ENCODE results near the gene TMEM231. TPM values are rescaled to one million over a fixed set of nuclear protein-coding genes. Genes with fewer than 3 reads are reported as not detected.
A peak's percentile ranks its signal among the peaks of the same experiment; 100 is the strongest.
"Not testable (repeated sequence)": the region's sequence is repeated elsewhere in the genome, so short reads cannot be mapped to it uniquely, and the experiment has no call there.

The TMEM231 gene
- 1 to 10 TPM; 2.1 to 2.3 TPM for total RNA-seq

DNA sequence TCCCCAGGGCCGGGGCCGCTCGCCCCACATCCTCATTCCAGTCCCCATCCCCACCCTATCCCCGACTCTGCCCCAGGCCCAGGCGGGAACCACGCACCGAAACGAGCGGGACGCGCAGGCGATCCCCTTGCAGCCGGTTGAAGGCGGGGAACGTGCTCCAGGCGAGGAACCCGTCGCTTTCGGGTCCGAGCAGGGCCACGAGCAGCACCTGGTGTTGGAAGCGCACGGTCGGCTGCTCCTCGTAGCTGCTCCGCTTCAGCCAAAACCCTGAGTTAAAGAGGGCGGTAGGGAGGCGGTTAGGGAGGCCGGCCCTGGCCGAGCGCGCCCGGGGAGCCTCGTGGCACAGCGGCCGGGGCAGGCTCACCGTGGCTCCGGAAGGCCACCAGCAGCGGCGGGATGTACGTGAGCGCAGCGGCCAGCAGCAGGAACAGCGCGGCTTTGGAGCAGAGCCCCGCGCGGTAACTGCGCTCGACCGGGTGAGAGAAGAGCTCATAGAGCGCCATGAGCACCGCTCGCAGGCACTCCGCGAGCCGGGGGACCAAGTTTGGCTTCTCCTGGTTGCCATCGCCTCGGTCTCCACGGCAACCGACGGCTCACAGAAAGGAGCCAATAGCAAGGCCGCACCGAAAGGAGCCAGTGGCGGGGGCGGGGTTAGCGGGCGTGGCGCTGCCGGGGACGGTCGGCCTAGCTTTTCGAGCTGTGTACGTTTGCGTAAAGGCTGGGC is at the start of gene TMEM231:
TSS of gene TMEM231 (minus strand) at position 546 of the 724 bp plus-strand sequence. CDS start at position 503, 43 bp downstream.
- H3K27ac Mint-ChIP-seq, result peak within 1 kb of the TSS; percentile 73
- no peaks in the 10 kb centered on the region for H3K9me3 Mint-ChIP-seq (ENCODE audit: insufficient read depth)
- no peaks in the 10 kb centered on the region for H3K36me3 Mint-ChIP-seq (ENCODE audit: low read depth)
- ATAC-seq (peak; percentile 96), DNase-seq (peak; percentile 98)
- peaks cover 9% of the 10 kb centered on the region for H3K4me1 Mint-ChIP-seq (ENCODE audit: low read depth)
- POLR2A ChIA-PET, result interaction anchor here (1.3 to 3.1 kb wide), 3 partner anchors 10 to 92 kb away, joined by 5 to 18 read pairs (median 8); partner anchors contain the start of genes ADAT1, GABARAPL2, KARS1 and TERF2IP
- peaks cover 19% of the 10 kb centered on the region for H3K27me3 Mint-ChIP-seq (ENCODE audit: low read depth)
- CTCF ChIA-PET, result interaction anchor here (0.7 to 1.4 kb wide), 9 partner anchors 9 to 208 kb away, joined by 3 to 7 read pairs (median 4); partner anchors contain the start of genes ADAT1, GABARAPL2, KARS1 and TERF2IP
- peak within 1 kb of the TSS; percentile 84 for H3K4me3 Mint-ChIP-seq

- DNase-seq (no peak), ATAC-seq (no peak)
- POLR2A ChIA-PET, result no interaction called here
- no peak overlapping the region for H3K4me3 Mint-ChIP-seq
- peaks cover 55% of the 10 kb centered on the region for H3K36me3 Mint-ChIP-seq (ENCODE audit: low read depth)
- H3K9me3 Mint-ChIP-seq (ENCODE audit: insufficient read depth), result peaks cover 5% of the 10 kb centered on the region
- H3K27ac Mint-ChIP-seq, result no peak overlapping the region
- H3K27me3 Mint-ChIP-seq (ENCODE audit: low read depth), result no peaks in the 10 kb centered on the region
- no peaks in the 10 kb centered on the region for H3K4me1 Mint-ChIP-seq (ENCODE audit: low read depth)
- CTCF ChIA-PET, result no interaction called here
Observed at GRCh38 chr16:75603241-75603640, 47.2 kb upstream of the TMEM231 start.

DNA sequence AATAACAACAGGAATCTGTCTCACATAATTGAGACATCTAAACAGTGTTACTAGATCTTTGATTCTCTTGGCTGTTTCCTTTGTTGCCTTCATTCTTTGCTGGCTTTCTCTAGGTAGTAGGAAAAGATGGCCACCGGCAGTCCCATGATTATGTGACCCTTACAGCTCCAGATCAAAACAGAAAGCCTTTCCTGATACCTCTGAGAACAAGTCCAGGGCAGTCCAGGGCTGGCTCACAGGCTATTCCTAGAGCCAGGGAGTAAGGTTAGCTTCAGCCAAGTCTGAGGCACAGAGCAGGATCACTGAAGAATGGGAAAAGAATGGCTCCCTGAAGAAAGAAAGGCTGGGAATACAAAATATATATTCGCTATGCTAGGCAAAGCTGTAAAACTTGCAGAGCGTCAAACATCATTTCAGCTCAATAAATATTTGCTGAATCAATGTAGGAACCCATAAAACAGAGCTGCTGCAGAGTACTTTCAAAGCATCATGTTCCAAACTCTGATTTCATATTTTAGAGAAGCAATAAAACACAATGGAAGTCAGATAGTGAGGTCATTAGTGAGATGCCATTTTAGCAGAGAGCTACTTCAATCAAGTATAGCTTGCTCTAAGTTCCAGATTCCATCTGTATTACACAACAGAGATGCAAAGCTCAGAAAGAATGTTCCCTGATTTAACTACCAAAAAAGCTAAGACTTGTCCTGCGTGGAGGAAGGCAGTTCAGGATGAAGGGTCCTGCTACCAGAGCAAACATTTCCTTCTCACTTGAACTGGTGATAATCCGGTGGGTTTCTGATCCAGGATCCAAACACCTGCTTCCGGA is 43.6 kb upstream of the TMEM231 start:
- Mint-ChIP-seq H3K4me3 (no peak overlapping the region), H3K27me3 (ENCODE audit: low read depth) (no peaks in the 10 kb centered on the region), H3K36me3 (ENCODE audit: low read depth) (peaks cover 65% of the 10 kb centered on the region), H3K4me1 (ENCODE audit: low read depth) (peaks cover 5% of the 10 kb centered on the region), H3K9me3 (ENCODE audit: insufficient read depth) (peaks cover 5% of the 10 kb centered on the region), H3K27ac (no peak overlapping the region)
- ChIA-PET CTCF (interaction anchor here (1.9 kb wide), 1 partner anchor 135 kb away, joined by 6 read pairs; the partner anchor contains the start of gene TMEM170A), POLR2A (no interaction called here)
- ATAC-seq (no peak), DNase-seq (no peak)

DNA sequence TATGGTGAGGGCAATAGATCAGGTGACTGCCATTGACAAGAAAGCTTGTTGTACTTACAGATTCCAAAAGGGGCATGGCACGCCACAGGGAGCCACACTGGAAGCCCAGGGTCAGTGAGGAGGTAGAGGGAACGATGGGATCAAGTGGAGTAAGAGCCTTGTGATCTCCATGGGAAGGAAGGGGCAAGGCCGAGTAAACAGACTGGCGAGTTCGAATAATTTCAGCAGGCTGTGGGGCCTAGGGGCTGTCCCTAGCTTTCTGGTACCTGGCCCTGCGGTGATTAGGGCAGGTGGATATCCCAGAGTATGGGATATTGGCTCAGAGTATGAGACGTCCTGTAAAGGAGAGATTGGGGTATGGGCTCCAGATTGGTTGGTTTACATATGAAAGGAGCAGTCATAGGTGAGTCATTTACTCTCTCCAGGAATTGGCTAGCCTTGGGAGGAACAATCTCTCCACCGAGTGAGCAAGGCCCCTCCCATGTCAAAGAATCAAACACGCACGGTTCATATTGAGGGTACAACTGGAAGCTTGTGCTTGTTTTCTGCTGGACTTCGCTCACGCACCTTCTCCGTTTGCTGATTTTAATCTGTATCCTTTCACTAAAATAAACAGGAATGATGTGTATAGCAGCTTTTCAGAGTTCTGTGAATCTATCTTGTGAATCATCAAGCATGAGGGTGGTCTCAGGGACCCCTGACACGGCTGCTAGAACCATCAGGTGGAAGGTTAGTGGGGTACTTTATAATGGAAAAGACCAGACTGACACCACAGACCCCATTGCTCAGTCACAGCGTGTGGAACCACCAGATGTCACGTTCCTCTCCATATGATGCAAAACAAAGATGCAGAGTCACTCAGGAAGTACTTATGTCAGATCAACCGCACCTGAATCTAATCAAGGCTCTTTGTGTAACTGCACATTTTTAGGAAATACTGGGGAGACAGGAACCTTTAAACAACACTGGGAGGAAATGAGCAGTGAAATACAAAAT is 38.1 kb upstream of the TMEM231 start:
- ChIA-PET CTCF (no interaction called here), POLR2A (interaction anchor here (1.1 kb wide), 1 partner anchor 29 kb away, joined by 5 read pairs; the partner anchor contains the start of gene ADAT1)
- Mint-ChIP-seq H3K4me3 (no peak overlapping the region), H3K27ac (peak overlapping the region; percentile 71), H3K9me3 (ENCODE audit: insufficient read depth) (no peaks in the 10 kb centered on the region), H3K4me1 (ENCODE audit: low read depth) (peaks cover 13% of the 10 kb centered on the region), H3K27me3 (ENCODE audit: low read depth) (no peaks in the 10 kb centered on the region), H3K36me3 (ENCODE audit: low read depth) (peaks cover 17% of the 10 kb centered on the region)
- ATAC-seq, result peak; percentile 44
- peak; percentile 32 for DNase-seq

DNA sequence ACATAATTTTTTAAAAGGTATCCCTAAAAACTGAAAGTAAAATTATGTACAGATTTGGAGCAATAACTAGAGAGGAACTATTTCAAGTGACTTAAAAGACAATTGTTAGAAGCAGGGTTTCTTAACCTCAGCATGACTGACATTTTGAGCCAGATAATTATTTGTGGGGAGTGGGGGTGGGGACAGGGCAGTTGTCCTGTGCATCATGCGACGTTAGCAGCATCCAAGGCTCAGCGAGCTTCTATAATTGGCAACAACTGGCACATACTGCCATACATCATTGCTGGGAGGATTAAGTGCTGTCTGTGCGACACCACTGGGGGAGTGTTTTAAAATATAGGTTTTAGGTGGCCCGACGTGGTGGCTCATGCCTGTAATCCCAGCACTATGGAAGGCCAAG is 37.3 kb upstream of the TMEM231 start:
- CTCF ChIA-PET, result no interaction called here
- peaks cover 13% of the 10 kb centered on the region for H3K4me1 Mint-ChIP-seq (ENCODE audit: low read depth)
- no peaks in the 10 kb centered on the region for H3K27me3 Mint-ChIP-seq (ENCODE audit: low read depth)
- no peak overlapping the region for H3K27ac Mint-ChIP-seq
- ATAC-seq (no peak), DNase-seq (no peak)
- H3K36me3 Mint-ChIP-seq (ENCODE audit: low read depth), result peaks cover 17% of the 10 kb centered on the region
- POLR2A ChIA-PET, result interaction anchor here (1.1 kb wide), 1 partner anchor 30 kb away, joined by 5 read pairs; the partner anchor contains the start of gene ADAT1
- H3K4me3 Mint-ChIP-seq, result no peak overlapping the region
- H3K9me3 Mint-ChIP-seq (ENCODE audit: insufficient read depth), result no peaks in the 10 kb centered on the region

DNA sequence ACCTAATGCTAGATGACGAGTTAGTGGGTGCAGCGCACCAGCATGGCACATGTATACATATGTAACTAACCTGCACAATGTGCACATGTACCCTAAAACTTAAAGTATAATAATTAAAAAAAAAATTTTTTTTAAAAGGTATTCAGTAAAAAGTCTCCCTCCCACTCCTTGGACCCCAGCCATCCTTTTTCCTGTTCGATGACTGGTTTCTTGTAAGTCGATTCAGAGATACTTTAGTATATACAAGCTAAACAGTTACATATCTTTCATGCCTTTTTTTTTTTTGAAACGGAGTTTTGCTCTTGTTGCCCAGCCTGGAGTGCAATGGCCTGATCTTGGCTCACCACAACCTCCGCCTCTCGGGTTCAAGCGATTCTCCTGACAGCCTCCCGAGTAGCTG is 35.9 kb upstream of the TMEM231 start:
- H3K4me1 Mint-ChIP-seq (ENCODE audit: low read depth), result peaks cover 13% of the 10 kb centered on the region
- CTCF ChIA-PET, result interaction anchor here (1.3 kb wide), 1 partner anchor 128 kb away, joined by 3 read pairs; the partner anchor contains the start of gene TMEM170A
- H3K36me3 Mint-ChIP-seq (ENCODE audit: low read depth); ATAC-seq; POLR2A ChIA-PET; H3K4me3 Mint-ChIP-seq; H3K9me3 Mint-ChIP-seq (ENCODE audit: insufficient read depth); H3K27me3 Mint-ChIP-seq (ENCODE audit: low read depth); H3K27ac Mint-ChIP-seq; DNase-seq: not testable (repeated sequence)

DNA sequence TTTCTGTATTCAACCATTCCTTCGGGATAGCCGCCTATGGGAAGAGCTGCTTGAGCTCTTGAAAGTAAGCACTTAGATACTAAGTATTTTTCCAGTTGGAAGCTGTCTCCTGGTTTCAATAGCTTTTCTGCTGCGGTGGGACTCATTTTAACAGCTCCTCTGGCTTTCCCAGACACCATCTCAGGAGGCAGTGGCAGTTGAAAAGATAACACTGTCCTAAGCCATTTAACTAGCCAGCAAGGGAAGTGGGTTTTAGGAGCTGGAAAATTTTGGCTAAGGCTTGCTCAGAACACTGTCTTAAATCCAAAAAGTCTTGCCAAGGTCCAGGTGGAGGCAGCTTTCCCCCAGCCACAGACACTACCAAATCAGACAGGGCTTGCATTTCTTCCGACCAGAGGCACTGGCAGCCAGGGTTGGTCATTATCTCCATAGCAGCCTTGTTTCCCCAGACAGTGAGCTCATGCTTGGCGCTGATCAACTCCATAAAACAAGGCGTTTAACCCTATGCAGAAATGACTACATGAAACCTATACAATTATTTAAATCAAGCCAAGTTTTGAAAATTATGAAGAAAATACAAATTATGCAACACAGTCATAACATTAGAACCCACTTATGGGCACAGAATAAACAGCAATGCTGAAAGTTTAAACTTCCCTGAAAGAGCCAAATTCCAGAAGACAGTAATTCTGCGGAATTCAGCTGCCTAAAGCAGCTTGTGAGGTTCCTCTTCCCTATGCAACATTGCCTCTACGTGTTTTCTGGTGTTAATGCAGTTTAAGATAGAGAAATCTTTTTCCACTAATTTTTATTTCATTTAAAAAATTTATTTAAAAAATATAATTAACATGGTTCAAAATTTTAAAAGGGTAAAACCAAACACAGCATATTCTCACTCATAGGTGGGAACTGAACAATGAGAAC is 35.1 kb upstream of the TMEM231 start:
- no peak for DNase-seq
- Mint-ChIP-seq H3K4me1 (ENCODE audit: low read depth) (peaks cover 13% of the 10 kb centered on the region), H3K36me3 (ENCODE audit: low read depth) (peaks cover 2% of the 10 kb centered on the region), H3K27ac (no peak overlapping the region), H3K4me3 (no peak overlapping the region), H3K27me3 (ENCODE audit: low read depth) (no peaks in the 10 kb centered on the region), H3K9me3 (ENCODE audit: insufficient read depth) (no peaks in the 10 kb centered on the region)
- CTCF ChIA-PET, result interaction anchor here (0.6 to 1.3 kb wide), 2 partner anchors 24 to 127 kb away, joined by 3 read pairs; partner anchors contain the start of gene TMEM170A
- POLR2A ChIA-PET, result no interaction called here
- no peak for ATAC-seq

GRCh38 chr16:75589306-75589705 is 33.3 kb upstream of the TMEM231 start:
- Mint-ChIP-seq H3K4me3 (no peak overlapping the region), H3K4me1 (ENCODE audit: low read depth) (peaks cover 4% of the 10 kb centered on the region), H3K36me3 (ENCODE audit: low read depth) (no peaks in the 10 kb centered on the region), H3K27ac (no peak overlapping the region), H3K9me3 (ENCODE audit: insufficient read depth) (no peaks in the 10 kb centered on the region), H3K27me3 (ENCODE audit: low read depth) (no peaks in the 10 kb centered on the region)
- ChIA-PET CTCF (no interaction called here), POLR2A (interaction anchor here (0.7 to 1.0 kb wide), 2 partner anchors 58 to 1602 kb away, joined by 3 read pairs; partner anchors contain the start of genes KARS1, MON1B and TERF2IP)
- DNase-seq (no peak), ATAC-seq (no peak)

- Mint-ChIP-seq H3K9me3 (ENCODE audit: insufficient read depth) (no peaks in the 10 kb centered on the region), H3K27ac (no peak overlapping the region), H3K4me1 (ENCODE audit: low read depth) (no peaks in the 10 kb centered on the region), H3K4me3 (no peak overlapping the region), H3K27me3 (ENCODE audit: low read depth) (no peaks in the 10 kb centered on the region), H3K36me3 (ENCODE audit: low read depth) (no peaks in the 10 kb centered on the region)
- DNase-seq, result no peak
- ChIA-PET POLR2A (interaction anchor here (1.0 kb wide), 1 partner anchor 1603 kb away, joined by 3 read pairs; the partner anchor contains the start of gene MON1B), CTCF (no interaction called here)
- no peak for ATAC-seq
Observed at GRCh38 chr16:75588716-75589115, 32.7 kb upstream of the TMEM231 start.

GRCh38 chr16:75584108-75584507 is 28.1 kb upstream of the TMEM231 start:
- ChIA-PET POLR2A (no interaction called here), CTCF (no interaction called here)
- H3K27me3 Mint-ChIP-seq (ENCODE audit: low read depth), result no peaks in the 10 kb centered on the region
- DNase-seq (no peak), ATAC-seq (no peak)
- H3K36me3 Mint-ChIP-seq (ENCODE audit: low read depth), result peaks cover 12% of the 10 kb centered on the region
- no peak overlapping the region for H3K4me3 Mint-ChIP-seq
- peaks cover 3% of the 10 kb centered on the region for H3K4me1 Mint-ChIP-seq (ENCODE audit: low read depth)
- no peak overlapping the region for H3K27ac Mint-ChIP-seq
- no peaks in the 10 kb centered on the region for H3K9me3 Mint-ChIP-seq (ENCODE audit: insufficient read depth)
